Neural progenitor cell (in vitro differentiated cells): Measurements from ENCODE around the gene SMPD3. TPM values are rescaled to one million over a fixed set of nuclear protein-coding genes. Genes with fewer than 3 reads are reported as not detected.
A peak's percentile ranks its signal among the peaks of the same experiment; 100 is the strongest.

Experiments
- DNase-seq: peaks from one replicate; pipeline ENCODE4 v3.0.0-alpha.2; 2016; ENCODE audit warnings: low spot score
- H2AFZ ChIP-seq: fragments of 200-600 bp; sonication (generic); replicated peaks from 2 replicates; pipeline ENCODE4 v1.6.1; 2016; ENCODE audit warnings: antibody characterized with exemption
- H3F3A ChIP-seq: fragments of 200-600 bp; sonication (generic); 2 replicates; pipeline ENCODE4 v1.6.1; 2016; ENCODE audit warnings: antibody characterized with exemption, low read depth
- H3K27ac ChIP-seq: fragments of 200-600 bp; sonication (generic); 2 replicates; pipeline ENCODE4 v1.5.1; 2016; ENCODE audit warnings: mild to moderate bottlenecking
- H3K27me3 ChIP-seq: fragments of 200-600 bp; sonication (generic); 2 replicates; pipeline ENCODE4 v1.6.1; 2016; ENCODE audit warnings: mild to moderate bottlenecking, moderate library complexity
- H3K36me3 ChIP-seq: fragments of 200-600 bp; sonication (generic); 2 replicates; pipeline ENCODE4 v1.5.1; 2016
- H3K4me1 ChIP-seq: fragments of 200-600 bp; sonication (generic); 2 replicates; pipeline ENCODE4 v1.6.1; 2016; ENCODE audit warnings: mixed run types
- H3K4me2 ChIP-seq: fragments of 200-600 bp; sonication (generic); 2 replicates; pipeline ENCODE4 v1.6.1; 2016
- H3K4me3 ChIP-seq: fragments of 200-600 bp; sonication (generic); 2 replicates; pipeline ENCODE4 v1.5.1; 2016
- H3K79me2 ChIP-seq: fragments of 200-600 bp; sonication (generic); 2 replicates; pipeline ENCODE4 v1.6.1; 2016; ENCODE audit warnings: low read depth
- H3K9ac ChIP-seq: fragments of 200-600 bp; sonication (generic); 2 replicates; pipeline ENCODE4 v1.6.1; 2016
- H3K9me3 ChIP-seq: fragments of 200-600 bp; sonication (generic); 2 replicates; pipeline ENCODE4 v1.5.1; 2016; ENCODE audit warnings: low read depth
- H4K20me1 ChIP-seq: fragments of 200-600 bp; sonication (generic); 2 replicates; pipeline ENCODE4 v1.6.1; 2016; ENCODE audit warnings: low read depth
- H3K27ac Mint-ChIP-seq: 3 replicates; pipeline ENCODE4 v1.8.0; 2021; ENCODE audit warnings: mixed read lengths
- H3K27me3 Mint-ChIP-seq: 2 replicates; pipeline ENCODE4 v1.8.0; 2022; ENCODE audit warnings: low read depth, mild to moderate bottlenecking, inconsistent platforms, moderate library complexity, mixed read lengths; ENCODE audit not compliant: insufficient read depth
- H3K36me3 Mint-ChIP-seq: 3 replicates; pipeline ENCODE4 v1.8.0; 2021; ENCODE audit warnings: mixed read lengths
- H3K4me1 Mint-ChIP-seq: 3 replicates; pipeline ENCODE4 v1.8.0; 2021; ENCODE audit warnings: mixed read lengths
- H3K4me3 Mint-ChIP-seq: 3 replicates; pipeline ENCODE4 v1.8.0; 2021; ENCODE audit warnings: mild to moderate bottlenecking, moderate library complexity, mixed read lengths
- H3K9me3 Mint-ChIP-seq: 3 replicates; pipeline ENCODE4 v1.8.0; 2020; ENCODE audit warnings: mixed read lengths
- EZH2 ChIP-seq: fragments of 200-600 bp; sonication (generic); IDR thresholded peaks from 2 replicates; pipeline ENCODE4 v1.6.1; 2017; ENCODE audit warnings: antibody characterized with exemption, mild to moderate bottlenecking, moderate library complexity
- EZH2phosphoT487 ChIP-seq: fragments of 200-600 bp; sonication (generic); IDR thresholded peaks from 2 replicates; pipeline ENCODE4 v1.6.1; 2017; ENCODE audit warnings: antibody characterized with exemption
- total RNA-seq: library from RNA; depleted of rRNA; stranded (reverse); fragments of >200 nt; gene quantifications from 2 replicates; pipeline ENCODE4 v1.2.3, GENCODE V29; 2015; ENCODE audit warnings: low replicate concordance
- TF ChIP-seq, protein P1 (sequence below): fragments of 200-600 bp; sonication (generic); IDR thresholded peaks from 2 replicates; pipeline ENCODE4 v1.5.1; 2017; ENCODE audit warnings: antibody characterized with exemption, mild to moderate bottlenecking

SMPD3 gene
- total RNA-seq, 1 donor from 2014 or later: not detected

DNA sequence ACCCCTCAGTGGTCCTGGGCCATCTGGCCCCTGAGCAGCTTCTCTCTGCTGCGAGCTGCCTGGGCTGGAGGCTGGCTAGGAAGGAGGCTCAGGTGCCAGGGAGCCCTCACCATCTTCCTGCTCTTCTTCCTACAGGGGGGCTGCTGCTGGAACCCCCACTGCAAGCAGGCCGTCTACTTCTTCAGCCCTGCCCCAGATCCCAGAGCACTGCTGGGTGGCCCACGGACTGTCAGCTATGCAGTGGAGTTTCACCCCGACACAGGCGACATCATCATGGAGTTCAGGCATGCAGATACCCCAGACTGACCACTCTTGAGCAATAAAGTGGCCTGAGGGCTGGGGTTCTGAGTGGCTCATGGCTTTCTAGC lies 91.4 kb downstream of the SMPD3 start:
- no peak overlapping the region for H3K27ac Mint-ChIP-seq
- Histone ChIP-seq H3K4me1 (peaks cover 4% of the 10 kb centered on the region), H3K27me3 (no peaks in the 10 kb centered on the region), H3K4me2 (no peak overlapping the region), H3K9ac (no peak overlapping the region), H3F3A (no peaks in the 10 kb centered on the region), H3K4me3 (no peak overlapping the region), H4K20me1 (no peaks in the 10 kb centered on the region), H3K9me3 (no peaks in the 10 kb centered on the region), H3K79me2 (no peaks in the 10 kb centered on the region), H3K36me3 (no peaks in the 10 kb centered on the region), H2AFZ (no peak overlapping the region), H3K27ac (no peak overlapping the region)
- no peaks in the 10 kb centered on the region for H3K4me1 Mint-ChIP-seq
- H3K36me3 Mint-ChIP-seq: peaks cover 6% of the 10 kb centered on the region
- peaks cover 4% of the 10 kb centered on the region for H3K27me3 Mint-ChIP-seq
- no peak for DNase-seq
- TF ChIP-seq EZH2 (no peak), EZH2phosphoT487 (no peak)
- H3K4me3 Mint-ChIP-seq: no peak overlapping the region
- no peaks in the 10 kb centered on the region for H3K9me3 Mint-ChIP-seq

DNA sequence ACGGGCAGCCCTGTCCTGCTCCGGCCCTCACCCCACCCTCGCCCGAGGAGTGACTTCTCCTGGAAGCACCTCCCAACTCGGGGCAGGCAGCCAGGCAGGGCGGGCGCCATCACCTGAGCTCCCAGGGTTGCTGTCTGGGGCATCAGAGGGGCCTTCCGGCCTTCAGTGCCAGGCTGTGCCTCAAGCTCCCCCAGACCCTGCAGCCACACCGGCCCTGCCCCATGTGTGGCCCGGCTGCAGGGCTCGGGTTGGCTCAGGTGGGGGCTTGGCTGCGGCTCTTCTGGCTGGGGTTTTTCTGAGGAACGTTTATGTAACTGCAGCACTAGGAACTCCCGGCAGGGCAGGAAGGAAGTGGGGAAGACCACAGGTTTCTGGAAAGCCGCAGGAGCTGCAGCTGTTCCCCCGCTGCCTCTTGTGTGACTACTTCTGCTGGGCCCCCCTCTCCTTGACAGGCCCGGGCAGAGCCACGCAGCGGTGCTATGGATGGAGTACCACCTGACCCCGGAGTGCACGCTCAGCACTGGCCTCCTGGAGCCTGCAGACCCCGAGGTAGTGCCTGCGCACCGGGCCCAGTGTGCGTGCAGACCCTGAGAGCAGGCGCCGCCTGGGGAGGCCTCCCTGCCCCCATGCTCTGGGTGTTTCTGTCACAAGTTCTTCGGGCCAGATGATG lies 91.9 kb downstream of the SMPD3 start:
- H3K4me1 Mint-ChIP-seq: no peaks in the 10 kb centered on the region
- Histone ChIP-seq H3K36me3 (no peaks in the 10 kb centered on the region), H3K9ac (no peak overlapping the region), H2AFZ (no peak overlapping the region), H3K9me3 (no peaks in the 10 kb centered on the region), H4K20me1 (no peaks in the 10 kb centered on the region), H3K27ac (no peak overlapping the region), H3K79me2 (no peaks in the 10 kb centered on the region), H3F3A (no peaks in the 10 kb centered on the region), H3K27me3 (no peaks in the 10 kb centered on the region), H3K4me2 (no peak overlapping the region), H3K4me3 (no peak overlapping the region), H3K4me1 (no peaks in the 10 kb centered on the region)
- H3K4me3 Mint-ChIP-seq: no peak overlapping the region
- DNase-seq: no peak
- no peaks in the 10 kb centered on the region for H3K9me3 Mint-ChIP-seq
- peaks cover 4% of the 10 kb centered on the region for H3K27me3 Mint-ChIP-seq
- H3K36me3 Mint-ChIP-seq: peaks cover 6% of the 10 kb centered on the region
- TF ChIP-seq EZH2 (no peak), EZH2phosphoT487 (no peak)
- TF ChIP-seq, protein P1, sequence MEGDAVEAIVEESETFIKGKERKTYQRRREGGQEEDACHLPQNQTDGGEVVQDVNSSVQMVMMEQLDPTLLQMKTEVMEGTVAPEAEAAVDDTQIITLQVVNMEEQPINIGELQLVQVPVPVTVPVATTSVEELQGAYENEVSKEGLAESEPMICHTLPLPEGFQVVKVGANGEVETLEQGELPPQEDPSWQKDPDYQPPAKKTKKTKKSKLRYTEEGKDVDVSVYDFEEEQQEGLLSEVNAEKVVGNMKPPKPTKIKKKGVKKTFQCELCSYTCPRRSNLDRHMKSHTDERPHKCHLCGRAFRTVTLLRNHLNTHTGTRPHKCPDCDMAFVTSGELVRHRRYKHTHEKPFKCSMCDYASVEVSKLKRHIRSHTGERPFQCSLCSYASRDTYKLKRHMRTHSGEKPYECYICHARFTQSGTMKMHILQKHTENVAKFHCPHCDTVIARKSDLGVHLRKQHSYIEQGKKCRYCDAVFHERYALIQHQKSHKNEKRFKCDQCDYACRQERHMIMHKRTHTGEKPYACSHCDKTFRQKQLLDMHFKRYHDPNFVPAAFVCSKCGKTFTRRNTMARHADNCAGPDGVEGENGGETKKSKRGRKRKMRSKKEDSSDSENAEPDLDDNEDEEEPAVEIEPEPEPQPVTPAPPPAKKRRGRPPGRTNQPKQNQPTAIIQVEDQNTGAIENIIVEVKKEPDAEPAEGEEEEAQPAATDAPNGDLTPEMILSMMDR: no peak
- no peak overlapping the region for H3K27ac Mint-ChIP-seq

DNA sequence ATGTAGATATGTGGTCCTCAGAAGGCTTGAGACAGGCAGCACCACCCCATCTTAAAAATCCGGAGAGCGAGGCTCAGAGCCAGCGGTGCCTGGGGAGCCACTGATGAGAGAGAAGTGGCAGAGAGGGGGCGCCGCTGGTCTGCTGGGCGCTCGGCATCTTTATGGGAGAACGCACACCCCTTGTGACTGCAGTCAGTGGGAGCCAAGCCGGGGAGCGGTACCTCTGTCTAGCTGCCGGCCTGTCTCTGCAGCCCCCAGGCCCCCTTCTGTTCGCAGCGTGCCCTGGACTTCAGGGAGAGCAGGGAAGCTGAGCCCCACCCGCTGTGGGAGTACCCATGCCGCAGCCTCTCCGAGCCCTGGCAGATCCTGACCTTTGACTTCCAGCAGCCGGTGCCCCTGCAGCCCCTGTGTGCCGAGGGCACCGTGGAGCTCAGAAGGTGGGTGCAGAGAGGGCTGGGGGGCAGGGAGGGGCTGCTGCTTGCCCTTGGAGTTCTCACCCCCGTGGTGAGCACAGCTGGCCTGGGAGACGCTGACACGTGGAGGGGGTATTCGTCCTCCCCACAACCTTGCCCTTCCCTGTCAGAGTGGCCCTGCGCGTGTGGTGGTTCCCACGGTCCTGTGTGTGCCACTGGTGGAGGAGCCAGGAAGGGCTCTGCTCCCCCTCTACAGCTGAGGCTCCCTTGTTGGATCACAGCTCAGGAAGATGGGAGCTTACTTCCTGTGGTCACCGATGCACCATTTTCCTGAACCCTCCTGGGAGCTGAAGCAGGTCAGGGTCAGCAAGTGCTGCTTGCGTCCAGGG lies 92.7 kb downstream of the SMPD3 start:
- Histone ChIP-seq H4K20me1 (no peaks in the 10 kb centered on the region), H3K79me2 (no peaks in the 10 kb centered on the region), H2AFZ (no peak overlapping the region), H3K27ac (no peak overlapping the region), H3F3A (no peaks in the 10 kb centered on the region), H3K4me1 (no peaks in the 10 kb centered on the region), H3K9me3 (no peaks in the 10 kb centered on the region), H3K9ac (no peak overlapping the region), H3K36me3 (no peaks in the 10 kb centered on the region), H3K4me2 (no peak overlapping the region), H3K27me3 (no peaks in the 10 kb centered on the region), H3K4me3 (no peak overlapping the region)
- no peaks in the 10 kb centered on the region for H3K9me3 Mint-ChIP-seq
- peak; percentile 45 for DNase-seq
- H3K27me3 Mint-ChIP-seq: peaks cover 4% of the 10 kb centered on the region
- H3K27ac Mint-ChIP-seq: no peak overlapping the region
- no peak overlapping the region for H3K4me3 Mint-ChIP-seq
- TF ChIP-seq EZH2 (no peak), EZH2phosphoT487 (no peak)
- TF ChIP-seq, protein P1: peak; percentile 53
- peaks cover 6% of the 10 kb centered on the region for H3K36me3 Mint-ChIP-seq
- H3K4me1 Mint-ChIP-seq: no peaks in the 10 kb centered on the region

DNA sequence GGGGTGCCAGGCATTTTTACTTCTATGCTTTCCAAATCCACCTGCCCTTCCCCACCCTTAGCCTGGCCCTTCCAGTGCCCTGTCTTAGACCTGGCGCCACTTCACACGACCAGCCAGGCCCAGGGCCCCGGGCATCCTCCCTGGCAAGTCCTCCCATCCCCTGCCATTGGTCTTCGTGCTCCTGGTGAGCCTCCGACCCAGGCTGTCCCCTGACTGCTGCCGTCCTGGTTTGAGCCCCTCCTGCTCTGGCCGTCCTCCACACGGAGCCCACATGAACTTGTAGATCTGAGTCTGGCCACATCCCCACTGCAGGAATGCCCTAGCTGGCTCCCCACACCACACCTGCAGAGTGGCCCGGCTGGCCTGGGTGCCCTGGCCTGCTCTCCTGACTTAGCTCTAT lies 93.5 kb downstream of the SMPD3 start:
- Histone ChIP-seq H3F3A (no peaks in the 10 kb centered on the region), H3K27me3 (no peaks in the 10 kb centered on the region), H3K4me3 (no peak overlapping the region), H3K9me3 (no peaks in the 10 kb centered on the region), H3K9ac (no peak overlapping the region), H3K4me2 (no peak overlapping the region), H3K4me1 (no peaks in the 10 kb centered on the region), H3K36me3 (no peaks in the 10 kb centered on the region), H2AFZ (no peak overlapping the region), H3K79me2 (no peaks in the 10 kb centered on the region), H4K20me1 (no peaks in the 10 kb centered on the region), H3K27ac (no peak overlapping the region)
- no peak for DNase-seq
- H3K27me3 Mint-ChIP-seq: peaks cover 4% of the 10 kb centered on the region
- no peaks in the 10 kb centered on the region for H3K9me3 Mint-ChIP-seq
- TF ChIP-seq, protein P1: no peak
- TF ChIP-seq EZH2 (no peak), EZH2phosphoT487 (no peak)
- peak overlapping the region; percentile 25 for H3K27ac Mint-ChIP-seq
- no peak overlapping the region for H3K4me3 Mint-ChIP-seq
- no peaks in the 10 kb centered on the region for H3K4me1 Mint-ChIP-seq
- peaks cover 4% of the 10 kb centered on the region for H3K36me3 Mint-ChIP-seq
